HG03521 (cell line): ENCODE data around the gene CAMTA2.

ENCODE experiments used
- ATAC-seq: cut with Tn5 transposase; IDR thresholded peaks from one replicate; pipeline ENCODE4 v1.9.1; 2021; ENCODE audit warnings: mild to moderate bottlenecking, moderate library complexity; ENCODE audit not compliant: unreplicated experiment

Gene CAMTA2

GRCh38 chr17:4969047-4969550 is 18.4 kb downstream of the CAMTA2 start:
- no peak for ATAC-seq

DNA sequence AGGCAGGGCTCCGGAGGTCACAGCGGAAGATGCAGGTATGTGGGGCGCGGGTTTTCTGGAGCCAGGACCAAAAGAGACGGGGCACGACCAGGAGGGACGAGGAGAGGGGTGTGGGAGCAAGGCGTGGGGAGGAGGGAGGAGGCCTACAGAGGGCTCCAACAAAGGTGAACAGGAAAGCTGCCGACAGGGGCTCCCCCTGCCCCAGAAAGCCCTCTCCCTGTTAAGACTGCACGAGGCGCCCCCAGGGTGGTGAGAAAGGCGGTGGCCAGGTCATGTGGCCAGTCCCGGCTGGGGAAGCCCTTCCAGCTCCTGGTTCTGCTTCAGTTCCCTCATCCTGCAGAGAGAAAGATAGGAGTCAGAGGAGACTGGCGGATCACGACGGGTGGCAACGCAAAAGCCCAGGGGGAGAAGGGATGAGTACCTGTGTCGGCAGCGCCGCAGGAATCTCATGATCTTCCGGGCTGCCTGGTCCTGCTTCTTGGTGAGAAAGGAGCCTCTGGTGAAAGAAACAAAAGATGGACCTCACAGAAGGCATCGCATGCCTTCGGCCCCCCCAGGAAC is 18.9 kb downstream of the CAMTA2 start:
- ATAC-seq = no peak

- ATAC-seq = peak; percentile 62
Measured at GRCh38 chr17:4967539-4968485, 19.7 kb downstream of the CAMTA2 start, which contains the start of gene SPAG7. TSS of gene SPAG7 (minus strand) at chr17:4967817. CDS start at chr17:4967804, 13 bp downstream.

GRCh38 chr17:4966844-4967538 is 20.5 kb downstream of the CAMTA2 start:
- ATAC-seq = peak; percentile 76

DNA sequence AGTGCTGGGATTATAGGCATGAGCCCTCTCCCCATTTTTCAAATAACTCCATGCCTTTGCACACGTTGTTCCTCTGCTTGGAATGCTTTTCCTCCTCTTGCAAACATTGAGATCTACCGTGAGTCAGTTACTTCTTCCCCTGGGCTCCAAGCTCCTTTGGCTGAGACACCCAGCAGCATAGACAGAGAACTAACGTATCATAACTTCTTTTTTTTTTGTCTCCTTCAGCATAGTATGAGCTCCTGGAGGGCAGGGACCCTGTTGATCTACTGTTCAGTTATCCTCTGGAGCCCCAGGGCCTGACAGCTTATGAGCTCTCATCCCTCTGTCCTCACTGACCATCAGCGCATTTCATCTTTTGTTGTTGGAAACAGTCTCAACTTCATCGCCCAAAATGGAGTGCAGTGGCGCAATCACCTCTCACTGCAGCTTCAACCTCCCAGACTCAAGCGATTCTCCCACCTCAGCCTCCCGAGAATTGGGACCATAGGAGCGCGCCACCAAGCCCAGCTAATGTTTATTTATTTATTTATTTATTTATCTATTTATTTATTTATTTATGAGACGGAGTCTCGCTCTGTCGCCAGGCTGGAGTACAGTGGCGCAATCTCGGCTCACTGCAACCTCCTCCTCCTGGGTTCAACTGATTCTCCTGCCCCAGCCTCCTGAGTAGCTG is 22.0 kb downstream of the CAMTA2 start:
- no peak for ATAC-seq

- ATAC-seq = no peak
Measured at GRCh38 chr17:4960279-4960922, 27.1 kb downstream of the CAMTA2 start.

- ATAC-seq = no peak
Measured at GRCh38 chr17:4959261-4959965, 28.1 kb downstream of the CAMTA2 start.

DNA sequence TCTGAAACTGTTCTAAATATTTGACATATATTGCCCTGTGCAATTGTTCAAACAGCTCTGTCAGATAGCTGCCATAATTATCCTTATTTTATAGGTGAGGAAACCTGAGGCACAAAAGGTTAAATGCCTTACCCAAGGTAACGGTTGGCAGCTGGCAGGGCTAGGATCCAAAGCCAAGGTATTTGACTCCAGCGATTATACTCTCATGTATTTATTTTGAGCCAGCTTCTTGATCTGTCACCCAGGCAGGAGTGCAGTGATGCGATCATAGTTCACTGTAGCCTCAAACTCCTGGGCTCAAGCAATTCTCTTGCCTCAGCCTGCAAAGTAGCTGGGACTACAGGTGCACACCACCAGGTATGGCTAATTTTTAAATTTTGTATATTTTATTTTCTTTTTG is 29.4 kb downstream of the CAMTA2 start:
- no peak for ATAC-seq

DNA sequence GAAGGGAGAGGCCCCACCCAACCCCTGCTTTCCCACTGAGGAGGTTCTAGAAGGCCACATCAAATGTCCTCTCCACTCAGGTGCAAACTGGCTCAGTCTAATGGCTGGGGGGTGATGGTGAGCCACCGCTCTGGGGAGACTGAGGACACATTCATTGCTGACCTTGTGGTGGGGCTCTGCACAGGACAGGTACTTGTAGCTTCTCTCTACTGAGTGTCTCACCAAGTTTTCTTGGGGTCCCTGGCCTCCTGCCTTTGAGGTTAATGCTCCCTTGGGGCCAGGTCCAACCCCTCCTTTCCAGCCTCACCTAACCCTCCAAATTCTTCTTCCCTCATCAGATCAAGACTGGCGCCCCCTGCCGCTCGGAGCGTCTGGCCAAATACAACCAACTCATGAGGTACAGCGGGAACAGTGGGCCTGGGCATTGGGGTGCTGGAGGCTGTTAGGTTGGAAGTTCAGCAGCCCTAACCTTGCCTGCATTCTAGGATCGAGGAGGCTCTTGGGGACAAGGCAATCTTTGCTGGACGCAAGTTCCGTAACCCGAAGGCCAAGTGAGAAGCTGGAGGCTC is 30.9 kb downstream of the CAMTA2 start:
- ATAC-seq = no peak

GRCh38 chr17:4955091-4955490 is 32.4 kb downstream of the CAMTA2 start:
- ATAC-seq = no peak

DNA sequence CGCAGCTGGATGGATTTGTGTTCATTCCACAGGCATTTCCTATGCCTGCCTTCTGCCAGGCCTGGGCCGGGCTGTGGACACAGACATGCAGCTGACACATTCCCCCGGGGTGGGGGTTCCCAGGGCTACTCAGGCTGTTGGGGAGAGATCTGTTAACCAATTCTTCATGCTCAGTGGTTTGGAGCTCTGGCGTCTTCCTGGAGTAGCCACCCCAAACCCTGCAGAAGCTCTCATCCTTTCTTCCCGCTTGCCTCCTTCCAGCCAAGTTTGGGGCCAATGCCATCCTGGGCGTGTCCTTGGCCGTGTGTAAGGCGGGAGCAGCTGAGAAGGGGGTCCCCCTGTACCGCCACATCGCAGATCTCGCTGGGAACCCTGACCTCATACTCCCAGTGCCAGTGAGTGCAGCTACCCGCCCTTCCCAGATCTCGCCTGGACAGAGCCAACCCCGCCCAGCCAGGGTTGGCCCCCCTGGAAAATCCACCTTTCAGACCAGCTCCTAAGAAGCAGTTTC is 34.0 kb downstream of the CAMTA2 start:
- no peak for ATAC-seq

DNA sequence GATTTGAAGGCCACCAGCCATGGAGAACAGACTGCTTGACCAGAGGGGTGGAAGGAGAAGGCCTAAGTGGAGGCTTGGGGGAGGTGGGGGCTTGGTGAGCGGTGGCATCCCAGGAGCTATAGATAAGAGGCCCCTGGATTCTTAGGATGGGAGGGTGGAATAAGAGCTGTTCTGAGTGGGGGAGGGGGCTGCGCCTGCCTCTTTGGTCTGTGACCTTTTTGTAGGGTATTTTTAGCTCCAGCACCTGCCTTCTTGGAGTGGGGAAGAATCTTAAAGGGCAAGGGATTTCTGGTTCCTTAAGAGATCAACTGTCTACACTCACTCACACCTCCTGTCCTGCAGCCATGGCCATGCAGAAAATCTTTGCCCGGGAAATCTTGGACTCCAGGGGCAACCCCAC is 36.0 kb downstream of the CAMTA2 start:
- no peak for ATAC-seq

GRCh38 chr17:4950746-4951204 is 36.7 kb downstream of the CAMTA2 start, which contains the start of gene ENO3:
TSS of gene ENO3 (plus strand) at chr17:4951119. CDS start at chr17:4951830, 711 bp downstream.
- ATAC-seq = no peak

DNA sequence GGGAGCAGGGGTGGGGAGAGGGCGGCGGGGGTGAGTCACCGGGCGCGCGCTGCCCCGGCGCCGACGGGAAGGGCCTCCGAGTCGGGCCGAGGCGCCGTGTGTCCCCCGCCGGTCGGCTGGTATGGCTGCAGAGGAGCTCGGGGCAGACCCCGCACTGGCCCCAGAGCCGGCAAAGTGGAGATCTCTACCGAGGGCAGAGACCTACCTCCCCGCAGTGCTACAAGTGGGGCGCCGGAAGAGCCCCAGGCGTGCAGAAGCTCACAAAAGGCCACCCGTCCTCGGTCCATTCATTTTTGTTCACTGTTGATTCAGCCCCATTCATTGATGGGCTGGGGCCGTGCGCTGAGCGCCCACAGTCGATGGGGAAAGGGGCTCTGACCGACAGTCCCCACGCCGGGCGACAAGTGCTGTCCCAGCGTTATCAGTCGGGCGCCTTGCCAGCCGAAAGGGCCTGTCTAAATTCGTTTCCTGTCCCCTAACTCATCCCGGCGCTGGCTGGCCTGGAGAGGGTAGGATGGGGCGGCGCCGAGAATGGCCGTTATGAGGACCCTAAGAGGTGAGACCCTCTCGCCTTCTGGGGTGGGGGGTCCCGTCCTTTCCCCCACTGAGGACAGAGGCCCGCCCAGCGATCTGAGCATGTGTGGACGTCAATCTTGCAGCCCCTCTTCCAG is 37.3 kb downstream of the CAMTA2 start:
- ATAC-seq = peak; percentile 5

- peak; percentile 21 for ATAC-seq
Measured at GRCh38 chr17:4949321-4950074, 38.0 kb downstream of the CAMTA2 start.

- ATAC-seq = peak; percentile 34
Measured at GRCh38 chr17:4948931-4949320, 38.5 kb downstream of the CAMTA2 start.

DNA sequence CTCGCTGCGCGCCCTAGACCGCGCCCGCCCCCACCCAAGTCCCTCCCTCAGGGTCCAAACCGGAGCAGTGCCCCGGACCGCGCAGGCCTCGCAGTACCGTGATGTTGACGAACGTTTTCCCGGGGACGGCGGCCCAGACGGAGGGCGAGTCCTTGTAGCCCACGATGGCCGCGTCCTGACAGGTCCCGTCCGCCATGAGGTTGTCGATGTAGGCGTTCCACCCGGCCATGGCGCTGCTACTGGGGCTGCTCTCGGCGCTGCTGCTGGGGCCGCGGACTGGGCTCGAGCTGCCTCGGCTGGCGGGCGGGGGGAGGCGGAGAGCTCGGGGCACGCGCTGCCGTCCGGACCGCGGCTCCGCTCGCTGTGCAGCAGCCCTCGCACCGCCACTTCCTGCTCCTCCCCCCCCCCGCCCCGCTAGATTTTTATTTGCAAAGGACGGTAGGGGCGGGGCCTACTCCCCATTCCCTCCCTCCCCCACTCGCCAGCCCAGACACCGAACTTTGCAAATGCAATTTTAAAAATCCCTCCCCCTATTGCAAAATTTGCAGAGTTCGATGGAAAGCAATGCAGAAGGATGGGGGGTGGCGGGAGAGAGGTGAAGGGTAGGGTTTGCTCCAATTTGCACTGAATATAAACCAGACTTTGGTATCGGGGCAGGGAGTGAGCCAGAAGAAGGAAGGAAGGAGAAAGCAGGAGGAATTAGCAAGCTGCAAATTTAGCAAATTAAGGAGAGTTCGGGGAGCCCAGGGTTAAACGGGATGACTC is 39.1 kb downstream of the CAMTA2 start, which contains the start of gene PFN1:
Gene PFN1 (minus strand): TSS at position 365 of the 765 bp plus-strand sequence. CDS start 136 bp downstream, at position 229.
- ATAC-seq = peak; percentile 12
